ENCODE results near the gene ENDOV.

ENDOV gene

GRCh38 chr17:80372922-80373570 is 41.9 kb upstream of the ENDOV start:
- TF ChIP-seq CTCF (IDR thresholded peaks at IDR 0.05; ENCODE audit: low read depth, low read length, missing control alignments): no peak
- no peak overlapping the region for H3K27ac ChIP-seq
- H3K27me3 ChIP-seq (replicated peaks): no peaks in the 10 kb centered on the region
- in situ Hi-C loops (cut with HindIII; ENCODE audit: low pct_ligation_motif_present, low sequenced_read_pairs): no loop called here
- peaks cover 72% of the 10 kb centered on the region for H3K36me3 ChIP-seq (replicated peaks)
- no peak for DNase-seq
- no peak overlapping the region for H3K4me3 ChIP-seq (ENCODE audit: low read depth, low read length)

DNA sequence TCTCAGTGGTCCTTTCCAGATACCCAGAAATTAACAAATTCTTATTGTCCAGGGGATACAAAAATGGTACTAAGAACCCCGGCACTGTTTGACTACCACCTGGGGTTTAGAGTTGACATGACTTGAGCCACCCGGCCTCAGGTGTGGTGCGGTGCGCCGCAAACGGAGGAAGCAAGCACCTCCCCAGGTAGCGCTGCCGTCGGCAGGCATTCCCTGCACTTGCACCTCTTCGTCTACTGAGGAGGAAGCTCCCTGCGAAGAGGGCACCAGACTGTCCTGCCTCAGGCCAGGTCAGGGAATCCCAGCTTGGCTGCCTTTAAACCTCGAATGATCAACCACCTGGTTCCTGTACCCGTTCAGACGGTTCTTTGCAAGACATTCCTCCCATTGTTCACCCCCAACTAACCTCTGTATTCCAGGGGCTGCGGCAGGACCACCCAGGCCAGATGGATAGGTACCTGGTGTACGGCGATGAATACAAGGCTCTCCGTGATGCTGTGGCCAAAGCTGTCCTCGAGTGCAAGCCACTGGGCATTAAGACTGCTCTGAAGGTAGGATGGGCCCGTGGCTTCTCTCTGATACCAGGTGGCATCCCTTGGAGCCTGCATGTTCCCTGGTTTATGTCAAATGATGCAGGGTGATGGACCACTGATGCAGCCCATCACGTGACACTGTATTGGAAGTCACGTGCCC is 40.8 kb upstream of the ENDOV start:
- peaks cover 74% of the 10 kb centered on the region for H3K36me3 ChIP-seq (replicated peaks)
- H3K27me3 ChIP-seq (replicated peaks): no peaks in the 10 kb centered on the region
- TF ChIP-seq CTCF (IDR thresholded peaks at IDR 0.05; ENCODE audit: low read depth, low read length, missing control alignments): no peak
- no peak overlapping the region for H3K27ac ChIP-seq
- DNase-seq: no peak
- in situ Hi-C loops (cut with HindIII; ENCODE audit: low pct_ligation_motif_present, low sequenced_read_pairs): no loop called here
- no peak overlapping the region for H3K4me3 ChIP-seq (ENCODE audit: low read depth, low read length)

DNA sequence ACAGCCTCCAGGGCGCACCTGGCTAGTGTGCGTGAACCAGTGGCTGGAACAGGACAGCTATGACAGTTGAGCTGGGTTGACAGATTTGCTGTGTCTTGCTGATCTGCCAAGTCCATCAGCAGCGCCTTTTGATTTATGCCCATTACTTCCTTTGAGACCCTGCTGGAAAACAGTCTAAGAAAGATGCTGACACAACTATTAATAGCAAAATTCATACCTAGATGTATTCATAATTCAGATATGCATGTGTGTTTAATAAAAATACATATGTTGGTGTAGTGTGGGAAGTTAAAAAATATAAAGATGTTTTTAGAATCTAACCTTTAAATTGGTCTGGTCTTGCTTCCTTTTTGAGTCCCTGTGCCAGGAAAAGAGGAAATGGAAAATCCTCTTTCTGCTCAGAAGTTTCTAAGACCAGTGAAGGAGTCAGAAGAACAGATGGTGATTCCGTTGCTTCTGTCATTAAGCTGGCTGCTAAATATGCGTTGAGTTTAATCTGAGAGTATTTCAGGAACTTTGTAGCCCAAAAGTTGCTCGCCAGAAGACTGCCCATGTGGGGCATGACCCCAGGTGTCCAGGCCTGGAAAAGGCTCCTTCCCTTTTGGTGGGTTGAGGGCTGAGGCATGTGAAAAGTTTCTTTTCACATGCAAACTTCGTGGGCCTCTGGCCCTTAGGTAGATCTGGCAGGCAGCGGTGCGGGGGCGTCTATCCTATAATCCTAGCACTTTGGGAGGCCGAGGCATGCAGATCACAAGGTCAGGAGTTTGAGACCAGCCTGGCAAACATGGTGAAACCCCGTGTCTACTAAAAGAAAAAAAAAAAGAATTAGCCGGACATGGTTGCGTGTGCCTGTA is 40.0 kb upstream of the ENDOV start:
- DNase-seq: no peak
- no peak for TF ChIP-seq CTCF (IDR thresholded peaks at IDR 0.05; ENCODE audit: low read depth, low read length, missing control alignments)
- Histone ChIP-seq H3K27ac (no peak overlapping the region), H3K27me3 (replicated peaks) (no peaks in the 10 kb centered on the region), H3K36me3 (replicated peaks) (peaks cover 74% of the 10 kb centered on the region), H3K4me3 (ENCODE audit: low read depth, low read length) (no peak overlapping the region)
- in situ Hi-C loops (cut with HindIII; ENCODE audit: low pct_ligation_motif_present, low sequenced_read_pairs): no loop called here

- Histone ChIP-seq H3K36me3 (replicated peaks) (peaks cover 82% of the 10 kb centered on the region), H3K4me3 (ENCODE audit: low read depth, low read length) (no peak overlapping the region), H3K27ac (no peak overlapping the region), H3K27me3 (replicated peaks) (no peaks in the 10 kb centered on the region)
- no peak for TF ChIP-seq CTCF (IDR thresholded peaks at IDR 0.05; ENCODE audit: low read depth, low read length, missing control alignments)
- DNase-seq: no peak
- in situ Hi-C loops (cut with HindIII; ENCODE audit: low pct_ligation_motif_present, low sequenced_read_pairs): no loop called here
Measured at GRCh38 chr17:80376531-80376930, 38.4 kb upstream of the ENDOV start.

- Histone ChIP-seq H3K4me3 (ENCODE audit: low read depth, low read length) (no peak overlapping the region), H3K27ac (no peak overlapping the region), H3K27me3 (replicated peaks) (no peaks in the 10 kb centered on the region), H3K36me3 (replicated peaks) (peaks cover 82% of the 10 kb centered on the region)
- no peak for DNase-seq
- no peak for TF ChIP-seq CTCF (IDR thresholded peaks at IDR 0.05; ENCODE audit: low read depth, low read length, missing control alignments)
- in situ Hi-C loops (cut with HindIII; ENCODE audit: low pct_ligation_motif_present, low sequenced_read_pairs): no loop called here
Measured at GRCh38 chr17:80377798-80378197, 37.2 kb upstream of the ENDOV start.

All from brain microvascular endothelial cell (primary cell).